ENCODE data around the gene CERS6.

GRCh38 chr2:168770796-168771195 is 314.7 kb downstream of the CERS6 start:
- TF ChIP-seq CTCF (optimal IDR thresholded peaks at IDR 0.05 in 1 of 3, IDR thresholded peaks at IDR 0.05 in 1 of 3, conservative IDR thresholded peaks at IDR 0.05 in 1 of 3; ENCODE audit: extremely low read depth in 1 of 3, insufficient read depth in 2 of 3, low read length in 3 of 3) (no peak), EZH2 (IDR thresholded peaks at IDR 0.05; ENCODE audit: low read length) (no peak)
